GM11168 (cell line): ENCODE data around the gene DGKI.
"Not testable (repeated sequence)": the region's sequence is repeated elsewhere in the genome, so short reads cannot be mapped to it uniquely, and the experiment has no call there.

ENCODE experiments used
- in situ Hi-C: fragments of 300-500 bp; cut with MboI; formaldehyde crosslinking; loops from one replicate; pipeline ENCODE4 v1.12.0; 2022; ENCODE audit warnings: low sequenced_read_pairs; ENCODE audit not compliant: unreplicated experiment

The DGKI gene

GRCh38 chr7:137839903-137840779 lies 6.6 kb downstream of the DGKI start:
- in situ Hi-C loops, result no loop called here

DNA sequence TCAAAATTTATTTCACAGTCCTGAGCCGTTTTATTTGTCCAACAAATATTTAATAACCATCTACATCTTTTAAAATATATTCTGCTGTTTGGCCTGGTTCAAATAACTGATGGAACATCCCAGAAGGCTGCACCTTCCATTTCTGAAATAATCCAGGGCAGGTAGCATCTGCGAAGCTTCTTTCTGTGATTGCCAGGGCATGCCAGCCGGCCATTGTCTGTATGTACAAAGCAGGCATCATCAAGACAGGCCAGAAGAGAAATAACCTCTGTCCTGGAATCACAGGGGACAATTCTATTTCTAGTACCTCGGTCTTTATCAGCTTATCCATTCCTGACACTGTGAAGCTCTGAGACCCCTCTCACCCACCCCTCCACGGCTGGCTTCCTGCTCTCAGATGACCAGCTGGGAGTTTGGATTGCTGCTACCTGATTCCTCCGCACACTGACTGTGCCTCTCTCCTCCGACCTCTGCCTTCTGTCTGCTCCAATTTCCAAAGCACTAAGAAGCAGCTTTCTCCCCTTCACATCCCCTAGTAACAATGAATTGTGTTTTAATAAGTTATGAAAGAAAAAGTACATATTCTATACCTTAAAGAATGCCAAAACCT lies 8.0 kb downstream of the DGKI start:
- in situ Hi-C loops, result no loop called here

- in situ Hi-C loops, result no loop called here
Measured at GRCh38 chr7:137836541-137836940, 10.2 kb downstream of the DGKI start.

- in situ Hi-C loops, result no loop called here
Measured at GRCh38 chr7:137836113-137836509, 10.7 kb downstream of the DGKI start.

- in situ Hi-C loops, result no loop called here
Measured at GRCh38 chr7:137835486-137836112, 11.2 kb downstream of the DGKI start.

DNA sequence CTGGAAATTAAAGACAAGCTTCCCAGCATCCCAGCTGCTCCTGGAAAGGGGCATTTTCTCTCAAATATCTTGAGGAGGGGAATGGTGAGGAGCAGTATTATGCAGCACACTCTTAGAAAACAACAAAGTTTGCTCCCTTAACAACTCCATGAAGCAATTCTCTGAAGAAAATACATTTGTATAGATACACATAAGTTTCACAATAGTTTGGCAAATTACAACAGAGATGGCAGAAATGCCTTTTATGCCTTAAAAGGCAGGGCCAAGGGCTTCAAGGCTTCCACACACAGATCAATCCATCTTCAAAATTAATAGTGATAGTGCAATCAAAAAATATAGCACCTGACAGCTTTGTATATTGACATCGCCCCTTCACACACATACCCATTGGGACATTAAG lies 12.2 kb downstream of the DGKI start:
- in situ Hi-C loops, result no loop called here

DNA sequence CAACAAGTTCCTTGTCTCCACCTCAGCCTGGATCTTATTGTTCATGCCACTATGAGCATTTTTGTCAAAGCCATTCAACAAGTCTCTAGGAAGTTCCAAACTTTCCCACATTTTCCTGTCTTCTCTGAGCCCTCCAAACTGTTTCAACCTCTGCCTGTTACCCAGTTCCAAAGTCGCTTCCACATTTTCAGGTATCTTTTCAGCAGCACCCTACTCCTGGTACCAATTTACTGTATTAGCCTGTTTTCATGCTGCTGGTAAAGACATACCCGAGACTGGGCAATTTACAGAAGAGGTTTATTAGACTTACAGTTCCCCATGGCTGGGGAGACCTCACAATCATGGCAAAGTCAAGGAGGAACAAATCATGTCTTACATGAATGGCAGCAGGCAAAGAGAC lies 13.8 kb downstream of the DGKI start:
- in situ Hi-C loops, result not testable (repeated sequence)

DNA sequence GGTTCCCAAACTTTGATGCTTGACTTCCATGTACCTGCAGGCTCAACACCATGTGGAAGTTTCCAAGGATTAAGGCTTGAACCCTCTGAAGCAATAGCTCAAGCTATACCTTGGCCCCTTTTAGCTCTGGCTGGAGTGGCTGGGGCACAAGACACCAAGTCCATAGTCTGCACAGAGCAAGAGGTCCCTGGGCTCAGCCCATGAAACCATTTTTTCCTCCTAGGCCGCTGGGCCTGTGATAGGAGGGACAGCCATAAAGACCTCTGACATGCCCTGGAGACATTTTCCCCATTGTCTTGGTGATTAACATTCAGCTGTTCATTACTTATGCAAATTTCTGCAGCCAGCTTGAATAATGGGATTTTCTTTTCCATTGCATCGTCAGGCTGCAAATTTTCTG lies 14.4 kb downstream of the DGKI start:
- in situ Hi-C loops, result no loop called here

- in situ Hi-C loops, result not testable (repeated sequence)
Measured at GRCh38 chr7:137831555-137831954, 15.2 kb downstream of the DGKI start.

DNA sequence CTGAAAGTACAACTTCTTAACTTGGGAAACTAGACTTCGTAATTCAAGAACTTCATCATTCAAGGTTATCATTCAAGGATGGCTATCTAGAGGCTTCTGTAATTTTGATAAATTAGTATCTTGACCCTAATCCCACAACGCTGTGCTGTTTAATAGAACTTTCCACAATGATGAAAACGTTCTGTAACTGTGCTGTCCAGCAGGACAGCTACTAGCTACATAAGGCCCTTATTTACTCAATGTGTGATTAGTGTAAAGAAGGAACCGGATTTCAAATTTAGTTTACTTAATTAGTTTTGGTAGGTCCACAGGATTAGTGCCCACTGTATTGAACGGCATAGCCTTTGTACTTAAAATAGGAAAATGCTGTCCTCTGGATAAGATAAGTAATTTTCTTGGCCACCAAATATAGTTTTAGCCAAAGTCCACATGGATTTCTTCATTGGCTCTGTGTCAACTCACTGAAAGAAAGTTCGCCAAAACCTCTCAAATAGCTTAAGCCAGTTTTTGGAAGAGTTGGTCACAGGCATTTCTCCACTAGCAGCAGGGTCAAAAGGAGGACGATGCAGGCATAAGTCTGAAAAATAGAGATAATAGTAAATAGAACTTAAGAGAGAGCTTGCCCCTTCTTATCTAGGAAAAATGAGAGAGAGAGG lies 17.3 kb downstream of the DGKI start:
- in situ Hi-C loops, result no loop called here

GRCh38 chr7:137828456-137828855 lies 18.3 kb downstream of the DGKI start:
- in situ Hi-C loops, result no loop called here

- in situ Hi-C loops, result no loop called here
Measured at GRCh38 chr7:137825489-137825888, 21.3 kb downstream of the DGKI start.

GRCh38 chr7:137820677-137821420 lies 25.9 kb downstream of the DGKI start:
- in situ Hi-C loops, result no loop called here

- in situ Hi-C loops, result no loop called here
Measured at GRCh38 chr7:137820156-137820555, 26.6 kb downstream of the DGKI start.

DNA sequence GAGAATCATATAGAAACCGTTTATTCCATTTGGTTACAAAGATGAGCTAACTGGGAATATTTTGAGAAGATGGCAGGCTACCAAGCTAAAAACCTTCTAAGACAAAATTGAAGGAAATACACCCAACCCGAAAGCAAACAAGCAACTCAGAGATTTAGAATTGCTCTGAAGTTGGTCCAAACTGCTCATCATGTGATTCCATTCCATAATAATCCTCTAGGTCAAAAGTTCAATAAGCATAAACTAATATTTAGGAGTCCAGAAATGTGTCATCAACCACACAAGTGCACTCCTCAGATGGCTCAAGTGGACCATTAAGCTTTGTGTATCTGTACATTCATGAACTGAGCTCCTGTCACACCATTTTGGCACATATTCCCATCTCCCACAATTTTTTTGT lies 28.7 kb downstream of the DGKI start:
- in situ Hi-C loops, result no loop called here

DNA sequence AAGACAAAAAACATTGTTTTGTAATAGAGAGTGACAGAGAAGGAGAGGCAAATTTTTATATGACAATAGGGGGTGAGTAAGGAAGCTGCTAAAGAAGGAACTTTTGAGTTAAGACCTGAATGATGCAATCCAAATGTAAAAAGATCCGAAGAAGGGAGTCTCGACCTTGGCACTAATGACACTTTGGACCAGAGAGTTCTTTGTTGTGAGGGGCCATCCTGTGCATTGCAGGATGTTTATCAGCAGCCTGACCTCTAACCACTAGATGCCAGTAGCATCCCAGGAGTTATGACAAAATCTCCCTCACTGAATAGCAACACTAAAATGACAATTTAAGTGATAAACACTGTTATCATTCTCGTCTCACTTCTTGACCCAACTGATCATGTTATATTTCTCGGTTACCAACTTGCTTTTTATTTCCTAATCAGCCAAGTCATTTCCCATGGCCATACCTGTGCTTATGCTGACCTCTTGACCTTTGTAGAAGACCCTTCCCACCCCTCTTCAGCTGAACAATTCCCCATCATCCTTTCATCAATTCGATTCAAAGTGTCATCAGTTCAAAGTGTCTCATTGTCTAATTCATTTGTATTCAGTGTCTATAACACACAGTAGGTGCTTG lies 30.0 kb downstream of the DGKI start:
- in situ Hi-C loops, result no loop called here

DNA sequence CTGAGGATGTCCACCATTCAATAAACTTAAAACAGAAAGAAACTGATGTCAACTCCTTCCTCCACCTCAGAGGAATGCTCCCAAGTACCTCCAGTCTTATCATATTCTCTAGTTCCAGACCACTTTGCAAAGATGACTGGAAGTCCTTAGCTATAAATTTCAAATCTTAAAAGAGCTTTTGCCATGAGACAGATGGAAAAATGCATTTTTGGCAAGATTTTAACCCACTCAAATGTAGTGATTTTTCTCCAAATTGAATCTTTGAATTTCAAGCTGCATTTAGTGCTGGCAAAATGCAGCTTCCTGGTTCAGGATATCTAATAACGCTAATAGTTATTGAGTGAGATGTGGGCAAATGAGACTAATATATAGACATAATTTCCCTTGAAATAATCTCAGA lies 33.2 kb downstream of the DGKI start:
- in situ Hi-C loops, result no loop called here

DNA sequence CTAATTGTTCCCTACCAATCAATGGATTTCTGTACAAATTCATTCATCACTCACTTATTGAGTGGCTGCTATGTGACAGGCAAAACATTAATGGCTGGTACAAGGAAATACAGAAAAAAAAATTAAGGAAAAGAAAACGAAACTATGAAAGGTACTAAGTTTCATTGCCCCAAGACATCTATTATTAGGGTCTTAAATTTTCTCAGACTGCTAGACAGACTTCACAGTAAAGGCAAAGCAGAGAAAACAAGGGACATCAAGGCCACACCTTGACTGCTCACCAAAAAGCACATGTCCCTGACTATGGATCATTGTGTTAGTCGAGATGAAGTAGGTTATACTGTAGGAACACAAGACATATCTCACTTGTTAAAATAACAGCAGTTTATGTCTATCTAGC lies 36.5 kb downstream of the DGKI start:
- in situ Hi-C loops, result no loop called here

DNA sequence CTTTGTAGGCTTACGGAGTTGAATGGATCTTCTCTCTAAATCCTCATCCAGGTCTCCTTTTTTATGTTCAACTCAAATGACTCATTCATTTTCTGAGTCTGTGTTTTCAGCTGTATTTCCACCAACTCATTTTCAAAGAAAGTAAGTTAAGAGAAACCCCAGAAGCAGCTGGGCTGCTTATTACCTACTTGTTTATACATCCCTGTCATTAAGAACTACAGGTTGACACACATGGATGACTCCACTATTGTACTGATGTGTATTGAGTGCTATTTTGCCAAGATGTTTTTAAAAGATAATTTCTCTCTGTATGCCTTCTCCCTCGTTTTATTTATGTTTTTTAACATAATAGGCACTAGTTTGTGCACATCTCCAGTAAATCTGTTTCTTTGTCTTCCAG lies 41.9 kb downstream of the DGKI start:
- in situ Hi-C loops, result no loop called here

GRCh38 chr7:137801491-137801890 lies 45.3 kb downstream of the DGKI start:
- in situ Hi-C loops, result no loop called here
